Activated CD4-positive, alpha-beta T cell treated with anti-CD3 and anti-CD28 coated beads for 4 hours (primary cell): Measurements from ENCODE around the gene IGFN1.

Source experiments
- DNase-seq, 2 donors: peaks; one replicate each; pipeline ENCODE4 v3.0.0-alpha.2; 2020

Gene IGFN1

GRCh38 chr1:201186192-201186591 is 4.4 kb upstream of the IGFN1 start:
- DNase-seq, result no peak

DNA sequence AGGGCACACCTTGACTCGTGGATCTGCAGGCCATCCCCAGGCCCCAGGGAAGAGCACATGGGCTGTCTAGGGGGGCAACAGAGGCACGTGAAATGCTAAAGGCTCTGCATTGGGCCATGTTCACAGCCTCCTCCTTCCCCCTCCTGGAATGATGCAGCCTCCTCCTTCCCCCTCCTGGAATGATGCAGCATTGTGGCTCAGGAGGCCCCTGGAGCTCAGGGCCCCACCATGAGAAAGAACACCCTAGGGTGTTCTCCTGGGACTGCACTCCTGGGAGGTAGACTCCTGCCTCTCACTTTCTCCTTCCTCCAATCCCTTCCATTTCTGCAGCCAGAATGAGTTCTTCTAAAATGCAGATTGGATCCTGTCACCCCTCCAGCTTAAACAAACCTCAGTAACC is 1.5 kb upstream of the IGFN1 start:
- DNase-seq, result no peak

DNA sequence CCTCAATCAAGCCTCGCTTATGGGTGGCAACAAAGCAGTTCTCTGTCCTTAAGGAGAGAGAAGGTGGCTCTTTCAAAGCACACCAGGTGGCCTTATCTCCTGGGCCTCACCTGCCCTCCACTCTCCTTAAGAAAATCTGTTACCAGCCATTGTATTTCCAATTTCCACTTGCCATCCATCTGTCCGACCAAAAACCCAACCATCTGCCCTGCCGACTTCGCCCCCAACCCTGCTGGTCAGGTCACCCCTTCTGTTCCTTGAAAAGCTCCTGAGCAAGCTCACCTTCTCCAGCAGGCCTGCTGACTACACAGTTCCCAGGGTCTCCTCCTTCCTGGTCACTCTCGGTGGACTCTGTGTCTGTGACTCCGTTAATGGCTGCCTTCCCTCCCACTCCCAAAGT is 619 bp upstream of the IGFN1 start:
- no peak for DNase-seq

DNA sequence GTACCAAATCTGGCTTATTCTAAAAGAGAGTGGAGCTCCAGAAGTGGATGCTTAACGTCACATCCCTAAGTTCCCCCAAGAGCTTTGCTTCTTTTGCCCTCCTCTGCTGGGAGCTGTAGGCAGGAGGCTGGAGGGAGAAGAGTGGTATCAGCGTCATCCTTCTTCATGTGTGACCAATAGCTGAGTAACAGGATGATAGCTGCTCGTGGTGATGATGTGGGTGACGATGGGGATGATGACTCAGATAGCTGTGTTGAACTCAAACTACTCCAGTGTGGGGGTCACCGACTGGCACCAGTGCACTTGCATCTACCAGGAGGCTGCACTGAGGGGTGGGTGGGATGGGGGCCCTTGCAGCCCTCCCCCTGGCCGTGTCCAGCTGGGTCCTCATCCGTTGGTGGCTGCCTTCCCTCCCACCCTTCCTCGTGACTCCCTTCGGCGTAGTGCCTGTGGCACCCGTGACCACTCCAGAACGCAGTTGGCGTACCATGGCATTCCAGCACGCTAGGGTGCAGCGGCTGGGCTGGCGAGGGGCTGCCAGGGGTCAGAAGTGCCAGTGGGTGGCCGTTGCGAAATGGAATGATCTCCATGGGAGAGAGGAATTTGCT is 1.1 kb downstream of the IGFN1 start:
- peak in 1 of 2 donors; percentile 11 for DNase-seq

- no peak for DNase-seq
Measured at GRCh38 chr1:201192261-201192788, 1.7 kb downstream of the IGFN1 start.

DNA sequence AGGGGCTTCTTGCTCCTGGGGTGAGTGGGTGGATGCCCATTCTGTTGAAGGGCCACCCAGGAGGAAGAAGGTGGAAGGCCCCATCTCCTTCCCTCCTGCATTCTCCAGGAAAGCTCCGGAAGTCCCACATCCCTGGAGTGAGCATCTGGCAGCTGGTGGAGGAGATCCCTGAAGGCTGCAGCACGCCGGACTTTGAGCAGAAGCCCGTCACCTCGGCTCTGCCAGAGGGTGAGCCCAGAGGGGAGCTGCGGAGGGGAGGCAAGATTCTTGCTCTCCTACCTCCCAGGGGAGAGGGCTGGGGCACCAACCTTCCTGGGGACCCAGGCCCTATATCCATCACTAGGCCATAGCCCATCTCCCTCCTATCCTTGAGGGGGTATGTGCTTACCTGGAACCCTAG is 3.4 kb downstream of the IGFN1 start:
- DNase-seq, result no peak

- DNase-seq, result no peak
Measured at GRCh38 chr1:201198598-201198997, 8.0 kb downstream of the IGFN1 start.

- DNase-seq, result no peak
Measured at GRCh38 chr1:201205036-201205435, 14.4 kb downstream of the IGFN1 start.

- DNase-seq, result no peak
Measured at GRCh38 chr1:201206176-201206575, 15.6 kb downstream of the IGFN1 start.

- no peak for DNase-seq
Measured at GRCh38 chr1:201207046-201207445, 16.4 kb downstream of the IGFN1 start.

DNA sequence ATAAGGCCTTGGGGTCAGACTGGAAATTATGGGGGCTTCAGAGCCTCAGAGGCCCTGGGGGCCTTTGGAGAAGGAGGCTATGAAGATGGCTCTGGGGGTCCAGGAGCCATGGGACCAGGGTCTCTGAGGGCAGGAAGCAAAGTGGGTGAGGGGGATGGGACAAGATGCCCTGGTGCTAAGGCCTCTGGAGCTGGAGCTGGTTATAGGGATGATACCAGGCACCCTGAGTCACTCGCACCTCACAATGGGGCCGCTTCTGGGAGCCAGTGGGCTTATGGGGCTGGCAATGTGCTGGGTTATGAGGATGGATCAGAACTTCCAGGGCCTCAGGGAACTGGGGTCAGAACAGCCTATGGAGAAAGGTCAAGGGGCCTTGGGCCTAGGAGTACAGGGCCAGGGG is 17.6 kb downstream of the IGFN1 start:
- DNase-seq, result no peak

DNA sequence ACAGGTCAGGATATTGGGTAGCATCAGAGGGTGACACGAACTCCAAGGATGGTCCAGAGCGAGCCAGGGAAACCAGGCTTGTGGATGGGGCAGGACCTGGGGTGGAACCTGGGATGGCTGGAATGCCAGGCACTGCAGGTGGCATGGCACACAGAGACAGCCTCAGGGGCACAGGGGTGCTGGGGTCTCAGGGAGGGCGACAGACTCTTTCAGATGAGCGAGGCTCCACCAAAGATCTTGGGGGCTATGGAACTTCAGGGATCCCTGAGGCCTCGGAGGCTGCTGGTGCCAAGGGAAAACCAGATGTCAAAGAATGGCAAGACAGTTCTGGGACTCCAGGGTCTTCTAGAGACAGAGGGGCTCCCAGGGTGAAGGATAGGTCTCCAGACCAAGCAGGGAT is 21.4 kb downstream of the IGFN1 start:
- no peak for DNase-seq

GRCh38 chr1:201212461-201213055 is 21.9 kb downstream of the IGFN1 start:
- no peak for DNase-seq

DNA sequence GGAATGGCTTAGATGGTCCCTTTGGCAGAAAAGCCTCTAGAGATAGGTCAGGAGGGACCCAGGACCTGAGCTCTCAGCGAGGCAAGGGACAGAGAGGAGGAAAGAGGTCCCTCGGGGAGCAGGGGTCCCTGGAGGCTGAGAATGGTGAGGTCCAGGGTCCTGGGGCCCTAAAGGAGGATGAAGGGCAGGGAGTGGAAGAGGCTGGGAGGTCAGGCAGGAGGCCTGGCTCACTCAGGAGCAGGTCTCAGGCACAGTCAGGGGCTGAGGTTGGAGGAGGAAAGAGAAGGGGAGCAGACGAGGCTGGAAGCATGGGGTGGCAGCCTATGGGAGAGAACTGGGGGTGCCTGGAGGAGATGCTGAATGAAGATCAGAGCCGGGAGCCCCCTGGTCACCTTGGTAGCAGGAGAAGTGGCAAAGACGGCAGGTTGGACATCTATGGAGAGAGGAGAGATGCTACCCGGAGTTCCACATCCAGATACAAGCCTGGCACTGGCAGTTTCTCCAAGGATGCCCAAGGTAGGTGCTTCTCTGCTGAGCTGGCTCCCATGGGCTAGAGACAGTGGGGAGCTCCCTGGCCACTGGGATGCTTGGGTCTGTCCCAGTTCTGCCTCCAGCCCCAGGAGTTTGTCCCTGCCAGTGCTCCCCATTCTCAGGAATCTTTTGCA is 22.6 kb downstream of the IGFN1 start:
- DNase-seq, result no peak

DNA sequence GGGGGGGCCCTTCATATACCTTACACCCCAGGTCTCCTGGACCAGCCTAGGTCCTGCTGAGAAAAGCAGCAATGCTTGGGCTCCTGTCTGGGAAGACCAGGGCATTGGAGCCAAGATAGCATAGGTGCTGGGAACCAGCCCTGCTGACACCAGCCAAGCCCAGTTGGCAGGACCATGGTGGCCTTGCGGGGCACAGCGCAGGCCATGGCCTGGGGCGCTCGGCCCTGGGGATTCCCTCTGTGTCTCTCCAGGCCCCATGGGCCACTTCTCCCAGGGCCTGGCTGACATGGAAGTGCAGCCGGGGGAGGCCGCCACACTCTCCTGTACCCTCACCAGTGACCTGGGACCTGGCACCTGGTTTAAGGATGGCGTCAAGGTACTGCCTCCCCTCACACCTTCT is 23.3 kb downstream of the IGFN1 start:
- DNase-seq, result no peak

DNA sequence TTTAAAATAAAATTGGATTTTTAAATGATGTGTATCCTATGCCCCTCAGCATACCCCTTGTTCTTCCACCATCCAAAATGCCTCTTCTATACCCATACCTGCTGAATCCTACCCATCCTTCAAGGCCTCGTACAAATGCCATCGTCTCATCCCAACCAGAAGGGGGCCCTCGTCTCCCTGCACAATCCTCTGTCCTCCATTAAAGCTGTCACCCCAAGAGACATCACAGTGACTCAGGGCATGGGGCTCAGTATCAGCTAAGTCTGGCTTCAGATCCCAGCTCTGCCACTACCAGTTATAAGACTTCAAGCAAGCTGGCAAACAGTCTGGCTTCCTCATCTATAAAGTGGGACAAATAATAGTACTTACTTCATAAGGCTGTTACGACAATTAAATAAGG is 23.8 kb downstream of the IGFN1 start:
- DNase-seq, result no peak

GRCh38 chr1:201214886-201215285 is 24.3 kb downstream of the IGFN1 start:
- DNase-seq, result no peak

- DNase-seq, result no peak
Measured at GRCh38 chr1:201215531-201216357, 25.1 kb downstream of the IGFN1 start.

- no peak for DNase-seq
Measured at GRCh38 chr1:201216395-201217085, 25.9 kb downstream of the IGFN1 start.

GRCh38 chr1:201217146-201217545 is 26.5 kb downstream of the IGFN1 start:
- DNase-seq, result no peak

DNA sequence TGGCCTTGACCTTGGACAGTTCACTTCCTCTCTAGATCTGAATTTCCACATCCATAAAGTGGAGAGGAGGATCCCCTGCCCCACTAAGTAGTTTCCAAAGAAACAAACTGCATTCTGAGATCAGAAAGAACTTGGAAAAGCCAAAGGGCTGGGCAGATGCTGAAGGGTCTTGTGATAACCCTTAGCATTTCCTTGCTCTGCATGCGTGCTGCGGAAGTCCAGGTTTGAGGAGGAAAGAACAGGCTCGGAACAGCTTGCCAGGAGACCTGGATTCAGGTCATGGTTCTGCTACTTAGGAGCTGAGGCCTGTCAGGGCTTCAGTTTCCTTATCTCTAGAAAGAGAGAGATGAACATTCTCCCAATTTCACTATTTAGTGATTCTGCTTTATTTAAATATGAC is 27.2 kb downstream of the IGFN1 start:
- no peak for DNase-seq

DNA sequence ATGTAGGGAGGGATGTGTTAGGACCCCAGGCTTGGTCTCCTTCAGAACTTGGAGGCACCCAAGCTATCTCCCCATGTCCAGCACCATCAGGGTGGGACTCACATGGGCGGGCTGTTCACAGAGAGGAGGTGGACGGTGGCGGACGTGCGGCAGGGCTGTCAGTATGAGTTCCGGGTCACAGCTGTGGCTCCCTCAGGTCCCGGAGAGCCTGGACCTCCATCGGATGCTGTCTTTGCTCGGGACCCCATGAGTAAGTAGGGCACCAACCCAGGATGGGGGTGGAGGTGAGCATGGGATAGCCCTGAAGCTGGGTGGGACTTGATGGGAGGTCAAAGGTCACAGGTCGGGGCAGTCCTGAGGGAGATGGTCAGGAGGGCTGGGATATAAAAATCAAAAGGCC is 27.8 kb downstream of the IGFN1 start:
- DNase-seq, result no peak
